Peyer's patch (tissue), 4 donors: ENCODE data around the gene HADH.

Experiments
- POLR2A ChIP-seq, 2 donors: fragments of 450-650 bp; IDR thresholded peaks; one replicate each; pipeline ENCODE4 v1.5.1; 2017; ENCODE audit warnings: antibody characterized with exemption in 2 of 2, mild to moderate bottlenecking in 2 of 2, moderate library complexity in 2 of 2
- TF ChIP-seq, protein P1 (sequence below), 6 experiments: fragments of 450-650 bp in 4 of 6; fragments of 200-600 bp in 2 of 6; sonication (generic) in 1 of 6; IDR thresholded peaks; one replicate each; pipeline ENCODE4 v1.5.1; 2017 to 2019; ENCODE audit warnings: antibody characterized with exemption in 6 of 6, mild to moderate bottlenecking in 3 of 6, moderate library complexity in 1 of 6

DNA sequence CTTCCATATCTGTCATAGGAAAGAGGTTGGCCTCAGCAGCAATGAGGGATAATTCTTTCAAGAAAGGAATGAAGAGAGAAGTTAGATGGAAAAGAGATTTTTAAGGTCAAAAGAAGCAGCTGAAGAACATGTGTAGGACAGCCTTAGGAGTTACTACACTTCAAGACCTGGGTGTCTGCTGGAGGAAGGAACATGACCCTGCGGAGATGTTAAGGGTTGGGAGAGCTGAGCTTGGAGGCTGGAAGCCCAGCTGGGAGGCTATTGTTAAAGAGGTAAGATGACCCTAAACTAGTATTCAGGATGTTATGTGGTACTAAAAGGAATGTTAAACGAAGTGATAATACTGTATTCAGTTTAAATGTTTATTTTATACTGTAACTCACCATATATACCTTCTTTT is 15.0 kb downstream of the HADH start:
- TF ChIP-seq, protein P1, sequence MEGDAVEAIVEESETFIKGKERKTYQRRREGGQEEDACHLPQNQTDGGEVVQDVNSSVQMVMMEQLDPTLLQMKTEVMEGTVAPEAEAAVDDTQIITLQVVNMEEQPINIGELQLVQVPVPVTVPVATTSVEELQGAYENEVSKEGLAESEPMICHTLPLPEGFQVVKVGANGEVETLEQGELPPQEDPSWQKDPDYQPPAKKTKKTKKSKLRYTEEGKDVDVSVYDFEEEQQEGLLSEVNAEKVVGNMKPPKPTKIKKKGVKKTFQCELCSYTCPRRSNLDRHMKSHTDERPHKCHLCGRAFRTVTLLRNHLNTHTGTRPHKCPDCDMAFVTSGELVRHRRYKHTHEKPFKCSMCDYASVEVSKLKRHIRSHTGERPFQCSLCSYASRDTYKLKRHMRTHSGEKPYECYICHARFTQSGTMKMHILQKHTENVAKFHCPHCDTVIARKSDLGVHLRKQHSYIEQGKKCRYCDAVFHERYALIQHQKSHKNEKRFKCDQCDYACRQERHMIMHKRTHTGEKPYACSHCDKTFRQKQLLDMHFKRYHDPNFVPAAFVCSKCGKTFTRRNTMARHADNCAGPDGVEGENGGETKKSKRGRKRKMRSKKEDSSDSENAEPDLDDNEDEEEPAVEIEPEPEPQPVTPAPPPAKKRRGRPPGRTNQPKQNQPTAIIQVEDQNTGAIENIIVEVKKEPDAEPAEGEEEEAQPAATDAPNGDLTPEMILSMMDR (IDR thresholded peaks at IDR 0.05), result no peak
- TF ChIP-seq POLR2A (IDR thresholded peaks at IDR 0.05), result no peak
